LNCaP clone FGC (cell line): Measurements from ENCODE around the gene SPTB.

ENCODE experiments used
- DNase-seq: peaks from one replicate; pipeline ENCODE4 v3.0.0-alpha.2; 2011; ENCODE audit warnings: low read depth
- H3K4me3 ChIP-seq: 2 replicates; pipeline ENCODE4 v1.5.1; 2011; ENCODE audit warnings: mild to moderate bottlenecking, low read depth, low read length, control low read depth
- TF ChIP-seq, protein P1 (sequence below): IDR thresholded peaks from 2 replicates; pipeline ENCODE4 v1.5.1; 2012; ENCODE audit warnings: mild to moderate bottlenecking; ENCODE audit not compliant: control insufficient read depth, insufficient read depth; ENCODE audit errors: extremely low read depth

SPTB gene

GRCh38 chr14:64769096-64770020, 110.3 kb downstream of the SPTB start:
- TF ChIP-seq, protein P1, sequence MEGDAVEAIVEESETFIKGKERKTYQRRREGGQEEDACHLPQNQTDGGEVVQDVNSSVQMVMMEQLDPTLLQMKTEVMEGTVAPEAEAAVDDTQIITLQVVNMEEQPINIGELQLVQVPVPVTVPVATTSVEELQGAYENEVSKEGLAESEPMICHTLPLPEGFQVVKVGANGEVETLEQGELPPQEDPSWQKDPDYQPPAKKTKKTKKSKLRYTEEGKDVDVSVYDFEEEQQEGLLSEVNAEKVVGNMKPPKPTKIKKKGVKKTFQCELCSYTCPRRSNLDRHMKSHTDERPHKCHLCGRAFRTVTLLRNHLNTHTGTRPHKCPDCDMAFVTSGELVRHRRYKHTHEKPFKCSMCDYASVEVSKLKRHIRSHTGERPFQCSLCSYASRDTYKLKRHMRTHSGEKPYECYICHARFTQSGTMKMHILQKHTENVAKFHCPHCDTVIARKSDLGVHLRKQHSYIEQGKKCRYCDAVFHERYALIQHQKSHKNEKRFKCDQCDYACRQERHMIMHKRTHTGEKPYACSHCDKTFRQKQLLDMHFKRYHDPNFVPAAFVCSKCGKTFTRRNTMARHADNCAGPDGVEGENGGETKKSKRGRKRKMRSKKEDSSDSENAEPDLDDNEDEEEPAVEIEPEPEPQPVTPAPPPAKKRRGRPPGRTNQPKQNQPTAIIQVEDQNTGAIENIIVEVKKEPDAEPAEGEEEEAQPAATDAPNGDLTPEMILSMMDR = no peak
- no peak overlapping the region for H3K4me3 ChIP-seq
- DNase-seq = no peak

DNA sequence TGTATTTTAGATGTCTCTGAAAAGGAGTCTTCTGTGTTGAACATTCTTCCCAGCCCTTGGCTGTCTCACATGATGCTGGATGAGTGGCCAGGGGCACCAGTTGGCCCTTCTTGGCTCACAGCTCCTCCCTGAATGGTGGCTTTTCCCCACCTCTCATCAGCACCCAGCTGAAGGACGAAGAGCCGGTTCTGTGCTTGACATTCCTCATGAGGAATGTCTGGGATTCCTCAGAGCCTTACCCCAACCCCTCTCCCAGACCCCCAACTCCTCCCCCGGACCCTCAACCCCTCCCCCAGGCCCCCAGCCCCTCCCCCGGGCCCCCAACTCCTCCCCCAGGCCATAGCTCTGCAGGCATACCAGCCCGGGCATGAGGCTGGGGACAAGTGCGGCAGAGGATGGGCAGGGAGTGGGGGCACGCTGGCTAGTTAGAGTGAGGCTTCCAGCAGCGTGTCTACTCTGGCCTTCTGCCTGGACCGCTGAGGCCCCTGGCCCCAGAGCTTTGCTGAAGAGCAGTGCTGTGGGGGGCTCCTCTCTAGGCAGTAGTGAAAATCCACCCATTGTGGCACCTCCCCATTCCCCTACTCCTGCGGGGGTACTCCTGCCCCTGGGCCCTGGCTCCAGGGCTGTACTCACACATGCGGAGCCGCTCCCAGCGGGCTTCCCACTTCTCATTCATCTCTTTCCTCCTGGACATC, 111.2 kb downstream of the SPTB start:
- TF ChIP-seq, protein P1 = no peak
- DNase-seq = no peak
- no peak overlapping the region for H3K4me3 ChIP-seq

- no peak for DNase-seq
- TF ChIP-seq, protein P1 = no peak
- no peak overlapping the region for H3K4me3 ChIP-seq
These were observed 112.3 kb downstream of the SPTB start for GRCh38 chr14:64767215-64767964.

GRCh38 chr14:64766430-64767151, 113.1 kb downstream of the SPTB start:
- no peak overlapping the region for H3K4me3 ChIP-seq
- TF ChIP-seq, protein P1 = no peak
- DNase-seq = no peak

DNA sequence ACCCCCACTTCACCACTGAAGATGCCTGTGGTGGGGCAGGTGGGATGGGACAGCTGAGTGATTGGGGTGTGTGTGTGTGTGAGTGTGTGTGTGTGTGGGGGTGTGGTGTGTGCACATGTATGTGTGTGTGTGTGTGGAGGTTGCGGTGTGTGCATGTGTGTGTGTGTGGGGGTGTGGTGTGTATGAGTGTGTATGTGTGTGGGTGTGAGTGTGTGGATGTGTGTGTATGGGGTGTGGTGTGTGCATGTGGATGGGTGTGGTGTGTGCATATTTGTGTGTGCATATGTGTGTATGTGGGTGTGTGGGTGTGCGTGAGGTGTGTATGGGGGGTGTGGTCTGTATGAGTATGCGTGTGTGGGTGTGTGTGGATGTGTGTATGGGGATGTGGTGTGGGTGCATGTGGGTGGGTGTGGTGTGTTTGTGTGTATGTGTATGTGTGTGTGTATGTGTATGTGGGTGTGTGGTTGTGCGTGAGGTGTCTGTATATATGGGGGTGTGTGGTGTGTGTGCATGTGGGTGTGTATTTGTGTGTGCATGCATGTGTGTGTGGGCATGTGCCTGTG, 113.9 kb downstream of the SPTB start:
- TF ChIP-seq, protein P1 = no peak
- no peak overlapping the region for H3K4me3 ChIP-seq
- no peak for DNase-seq
